DOHH2 (cell line): Measurements from ENCODE around the gene TTC9B.

Source experiments
- H3F3A ChIP-seq: fragments of 200-600 bp; sonication (generic), shearing (Covaris generic); 2 replicates; pipeline ENCODE4 v1.6.0; 2016; ENCODE audit warnings: antibody characterized with exemption, mild to moderate bottlenecking; ENCODE audit not compliant: control insufficient read depth, insufficient read depth
- H3K27ac ChIP-seq: fragments of 200-600 bp; sonication (generic); 2 replicates; pipeline ENCODE4 v1.5.1; 2014; ENCODE audit warnings: low read depth, mild to moderate bottlenecking, low read length, moderate library complexity
- H3K27me3 ChIP-seq: fragments of 200-600 bp; sonication (generic); 2 replicates; pipeline ENCODE4 v1.6.1; 2014; ENCODE audit warnings: mild to moderate bottlenecking, low read length, mixed read lengths; ENCODE audit not compliant: control insufficient read depth
- H3K36me3 ChIP-seq: fragments of 200-600 bp; sonication (generic); 2 replicates; pipeline ENCODE4 v1.6.1; 2014; ENCODE audit warnings: mild to moderate bottlenecking, low read length, moderate library complexity, mixed read lengths; ENCODE audit not compliant: control insufficient read depth
- H3K4me1 ChIP-seq: fragments of 200-600 bp; sonication (generic); 2 replicates; pipeline ENCODE4 v1.6.1; 2014; ENCODE audit warnings: mild to moderate bottlenecking, low read length, mixed read lengths; ENCODE audit not compliant: control insufficient read depth
- H3K4me2 ChIP-seq: fragments of 200-600 bp; sonication (generic); 2 replicates; pipeline ENCODE4 v1.6.0; 2014; ENCODE audit warnings: mild to moderate bottlenecking, low read length, moderate library complexity
- H3K4me3 ChIP-seq: fragments of 200-600 bp; sonication (generic); 2 replicates; pipeline ENCODE4 v1.5.1; 2014; ENCODE audit warnings: mild to moderate bottlenecking, low read length, mixed read lengths
- H3K79me2 ChIP-seq: fragments of 200-600 bp; sonication (generic); 2 replicates; pipeline ENCODE4 v1.6.1; 2014; ENCODE audit warnings: mild to moderate bottlenecking, low read length, mixed read lengths; ENCODE audit not compliant: control insufficient read depth
- H3K9me2 ChIP-seq: fragments of 200-600 bp; sonication (generic); replicated peaks from 2 replicates; pipeline ENCODE4 v1.6.1; 2014; ENCODE audit warnings: mild to moderate bottlenecking, low read length, mixed read lengths; ENCODE audit not compliant: control insufficient read depth
- H3K9me3 ChIP-seq: fragments of 200-600 bp; sonication (generic); 2 replicates; pipeline ENCODE4 v1.6.1; 2014; ENCODE audit warnings: antibody characterized with exemption, low read length, mixed read lengths; ENCODE audit not compliant: control insufficient read depth, insufficient read depth
- H4K20me1 ChIP-seq: fragments of 200-600 bp; sonication (generic); 2 replicates; pipeline ENCODE4 v1.6.0; 2014; ENCODE audit warnings: low read depth, mild to moderate bottlenecking, antibody characterized with exemption, low read length, moderate library complexity; ENCODE audit not compliant: control insufficient read depth, insufficient read depth
- CTCF ChIP-seq: fragments of 200-600 bp; sonication (generic); IDR thresholded peaks from one replicate; pipeline ENCODE4 v1.5.1; 2014; ENCODE audit warnings: antibody characterized with exemption, mild to moderate bottlenecking, low read depth, low read length; ENCODE audit not compliant: poor library complexity, severe bottlenecking
- EZH2phosphoT487 ChIP-seq: fragments of 200-600 bp; sonication (generic); IDR thresholded peaks from 2 replicates; pipeline ENCODE4 v1.6.1; 2017; ENCODE audit warnings: borderline replicate concordance, mild to moderate bottlenecking, antibody characterized with exemption, low read length, moderate library complexity, mixed read lengths

The TTC9B gene

GRCh38 chr19:40263440-40264313 lies 45.5 kb upstream of the TTC9B start:
- Histone ChIP-seq H3K79me2 (peaks cover 51% of the 10 kb centered on the region), H3K4me1 (peaks cover 13% of the 10 kb centered on the region), H3K27ac (no peak overlapping the region), H3K36me3 (peaks cover 30% of the 10 kb centered on the region), H3K4me3 (no peak overlapping the region), H4K20me1 (peaks cover 4% of the 10 kb centered on the region; the same call in 1 of the 2 replicates), H3K4me2 (no peak overlapping the region), H3F3A (peaks cover 3% of the 10 kb centered on the region; the same call in 1 of the 2 replicates), H3K9me3 (no peaks in the 10 kb centered on the region), H3K27me3 (no peaks in the 10 kb centered on the region), H3K9me2 (no peaks in the 10 kb centered on the region)
- TF ChIP-seq CTCF = no peak
- no peak for TF ChIP-seq EZH2phosphoT487

GRCh38 chr19:40262422-40262821 lies 44.2 kb upstream of the TTC9B start:
- H3K9me3 ChIP-seq = no peaks in the 10 kb centered on the region
- peaks cover under 1% of the 10 kb centered on the region for H3K4me1 ChIP-seq
- H3K27me3 ChIP-seq = no peaks in the 10 kb centered on the region
- no peaks in the 10 kb centered on the region for H3K9me2 ChIP-seq
- H3K36me3 ChIP-seq = peaks cover 27% of the 10 kb centered on the region
- no peak for TF ChIP-seq CTCF
- no peak for TF ChIP-seq EZH2phosphoT487
- H3K79me2 ChIP-seq = peaks cover 49% of the 10 kb centered on the region
- H3K4me3 ChIP-seq = no peak overlapping the region
- no peak overlapping the region for H3K27ac ChIP-seq
- peaks cover 3% of the 10 kb centered on the region; the same call in 1 of the 2 replicates for H3F3A ChIP-seq
- peaks cover 4% of the 10 kb centered on the region; the same call in 1 of the 2 replicates for H4K20me1 ChIP-seq
- H3K4me2 ChIP-seq = no peak overlapping the region

- H3K27me3 ChIP-seq = no peaks in the 10 kb centered on the region
- TF ChIP-seq EZH2phosphoT487 = no peak
- no peak for TF ChIP-seq CTCF
- 0 out of 2 replicates have a peak, but pooled peaks cover 4% of the 10 kb centered on the region for H4K20me1 ChIP-seq
- H3K9me3 ChIP-seq = no peaks in the 10 kb centered on the region
- no peak overlapping the region for H3K4me2 ChIP-seq
- no peak overlapping the region for H3K4me3 ChIP-seq
- peaks cover 32% of the 10 kb centered on the region for H3K36me3 ChIP-seq
- H3K79me2 ChIP-seq = peaks cover 45% of the 10 kb centered on the region
- no peaks in the 10 kb centered on the region for H3K9me2 ChIP-seq
- no peak overlapping the region for H3K27ac ChIP-seq
- H3K4me1 ChIP-seq = no peaks in the 10 kb centered on the region
- peaks cover 3% of the 10 kb centered on the region; the same call in 1 of the 2 replicates for H3F3A ChIP-seq
Observed at GRCh38 chr19:40261631-40262030, 43.4 kb upstream of the TTC9B start.
